Measurements from ENCODE around the gene XCR1. TPM values are rescaled to one million over a fixed set of nuclear protein-coding genes. Genes with fewer than 3 reads are reported as not detected.

XCR1 gene, protein sequence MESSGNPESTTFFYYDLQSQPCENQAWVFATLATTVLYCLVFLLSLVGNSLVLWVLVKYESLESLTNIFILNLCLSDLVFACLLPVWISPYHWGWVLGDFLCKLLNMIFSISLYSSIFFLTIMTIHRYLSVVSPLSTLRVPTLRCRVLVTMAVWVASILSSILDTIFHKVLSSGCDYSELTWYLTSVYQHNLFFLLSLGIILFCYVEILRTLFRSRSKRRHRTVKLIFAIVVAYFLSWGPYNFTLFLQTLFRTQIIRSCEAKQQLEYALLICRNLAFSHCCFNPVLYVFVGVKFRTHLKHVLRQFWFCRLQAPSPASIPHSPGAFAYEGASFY
- 0.27 and 0.40 TPM in 2 replicates for total RNA-seq
- polyA plus RNA-seq = 0.30 and 0.86 TPM in 2 replicates

DNA sequence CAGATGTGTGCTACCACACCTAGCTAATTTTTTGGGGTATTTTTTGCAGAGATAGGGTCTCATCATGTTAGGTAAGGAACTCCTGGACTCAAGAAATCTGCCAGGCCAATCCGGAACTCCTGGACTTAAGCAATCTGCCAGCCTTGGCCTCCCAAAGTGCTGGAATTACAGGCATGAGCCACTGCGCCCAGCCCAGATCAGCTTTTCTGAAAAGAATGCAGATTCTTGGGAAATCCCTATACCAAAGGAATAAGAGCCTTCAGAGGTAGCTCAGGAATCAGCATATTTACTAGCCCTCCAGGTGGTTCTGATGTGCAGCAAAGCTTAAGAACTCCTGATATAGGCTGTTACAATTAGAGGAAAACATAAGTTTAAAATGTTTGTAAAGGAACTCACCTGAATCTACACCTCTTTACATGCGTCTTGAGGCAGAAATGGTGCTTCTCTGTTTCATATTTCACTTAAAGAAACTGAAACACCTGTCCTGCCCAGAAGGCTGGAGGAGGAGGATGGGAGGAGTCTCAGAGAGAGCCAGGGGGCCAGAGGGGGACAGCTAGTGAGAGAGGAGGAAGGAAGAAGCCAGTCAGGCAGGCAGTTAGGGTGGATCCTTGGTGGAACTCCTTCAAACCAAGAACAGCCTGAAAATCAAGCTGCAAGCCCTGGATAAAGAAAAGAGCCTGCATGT, at the start of gene XCR1:
Gene XCR1 (minus strand): TSS at position 463 of the 685 bp plus-strand sequence. CDS start 5,536 bp downstream, outside the sequence.
- Histone ChIP-seq H3K9me3 (ENCODE audit: low read depth) (no peaks in the 10 kb centered on the region), H2AFZ (no peak within 1 kb of the TSS), H3K4me2 (no peak within 1 kb of the TSS), H3K36me3 (replicated peaks; ENCODE audit: insufficient read depth, low read depth) (no peaks in the 10 kb centered on the region), H3K4me3 (no peak within 1 kb of the TSS), H3K9me2 (replicated peaks; ENCODE audit: insufficient read depth) (no peaks in the 10 kb centered on the region), H3K27ac (peak within 1 kb of the TSS; percentile 14), H3K27me3 (no peaks in the 10 kb centered on the region), H4K20me1 (ENCODE audit: insufficient read depth, poor library complexity, severe bottlenecking) (no peaks in the 10 kb centered on the region), H3K79me2 (no peaks in the 10 kb centered on the region), H3K4me1 (ENCODE audit: insufficient read depth) (no peaks in the 10 kb centered on the region)
- TF ChIP-seq EZH2 (IDR thresholded peaks at IDR 0.05; ENCODE audit: borderline replicate concordance) (no peak), EZH2phosphoT487 (IDR thresholded peaks at IDR 0.05; ENCODE audit: low read depth, severe bottlenecking, unreplicated experiment) (no peak)
- TF ChIP-seq, protein P1, sequence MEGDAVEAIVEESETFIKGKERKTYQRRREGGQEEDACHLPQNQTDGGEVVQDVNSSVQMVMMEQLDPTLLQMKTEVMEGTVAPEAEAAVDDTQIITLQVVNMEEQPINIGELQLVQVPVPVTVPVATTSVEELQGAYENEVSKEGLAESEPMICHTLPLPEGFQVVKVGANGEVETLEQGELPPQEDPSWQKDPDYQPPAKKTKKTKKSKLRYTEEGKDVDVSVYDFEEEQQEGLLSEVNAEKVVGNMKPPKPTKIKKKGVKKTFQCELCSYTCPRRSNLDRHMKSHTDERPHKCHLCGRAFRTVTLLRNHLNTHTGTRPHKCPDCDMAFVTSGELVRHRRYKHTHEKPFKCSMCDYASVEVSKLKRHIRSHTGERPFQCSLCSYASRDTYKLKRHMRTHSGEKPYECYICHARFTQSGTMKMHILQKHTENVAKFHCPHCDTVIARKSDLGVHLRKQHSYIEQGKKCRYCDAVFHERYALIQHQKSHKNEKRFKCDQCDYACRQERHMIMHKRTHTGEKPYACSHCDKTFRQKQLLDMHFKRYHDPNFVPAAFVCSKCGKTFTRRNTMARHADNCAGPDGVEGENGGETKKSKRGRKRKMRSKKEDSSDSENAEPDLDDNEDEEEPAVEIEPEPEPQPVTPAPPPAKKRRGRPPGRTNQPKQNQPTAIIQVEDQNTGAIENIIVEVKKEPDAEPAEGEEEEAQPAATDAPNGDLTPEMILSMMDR (IDR thresholded peaks at IDR 0.05; ENCODE audit: poor library complexity) = no peak
- 94% methylated on average over 3 of the region's 3 CpGs for WGBS (ENCODE audit: low lambda C conversion rate, missing lambda C conversion rate)
- DNase-seq (ENCODE audit: low spot score) = no peak

DNA sequence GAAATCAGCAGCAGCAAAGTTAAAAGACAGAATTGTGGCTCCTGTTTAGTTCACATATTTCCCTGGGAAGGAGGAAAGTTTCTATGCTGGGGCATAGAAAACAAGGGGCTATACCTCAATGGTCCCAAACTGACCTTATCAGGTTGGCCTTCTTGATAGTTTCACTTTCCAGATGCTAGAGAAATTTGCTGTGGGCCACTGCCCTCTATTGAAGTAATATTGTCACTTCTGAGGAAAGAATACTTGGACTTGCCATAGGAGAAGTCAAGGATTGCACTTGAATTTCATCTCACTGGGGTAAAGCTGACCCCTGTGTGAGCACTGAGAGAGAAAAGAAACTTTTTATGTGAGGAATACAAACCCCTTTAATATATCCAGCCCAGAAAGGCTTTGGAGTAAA, 49.3 kb upstream of the XCR1 start:
- Histone ChIP-seq H3K4me2 (no peak overlapping the region), H2AFZ (no peak overlapping the region), H3K27ac (no peak overlapping the region), H3K36me3 (replicated peaks; ENCODE audit: insufficient read depth, low read depth) (no peaks in the 10 kb centered on the region), H3K4me1 (ENCODE audit: insufficient read depth) (peaks cover 7% of the 10 kb centered on the region), H4K20me1 (ENCODE audit: insufficient read depth, poor library complexity, severe bottlenecking) (no peaks in the 10 kb centered on the region), H3K79me2 (no peaks in the 10 kb centered on the region), H3K27me3 (no peaks in the 10 kb centered on the region), H3K4me3 (no peak overlapping the region), H3K9me3 (ENCODE audit: low read depth) (no peaks in the 10 kb centered on the region), H3K9me2 (replicated peaks; ENCODE audit: insufficient read depth) (no peaks in the 10 kb centered on the region)
- TF ChIP-seq EZH2phosphoT487 (IDR thresholded peaks at IDR 0.05; ENCODE audit: low read depth, severe bottlenecking, unreplicated experiment) = no peak
- TF ChIP-seq, protein P1 (IDR thresholded peaks at IDR 0.05; ENCODE audit: poor library complexity) = peak; percentile 15
- no peak for DNase-seq (ENCODE audit: low spot score)

DNA sequence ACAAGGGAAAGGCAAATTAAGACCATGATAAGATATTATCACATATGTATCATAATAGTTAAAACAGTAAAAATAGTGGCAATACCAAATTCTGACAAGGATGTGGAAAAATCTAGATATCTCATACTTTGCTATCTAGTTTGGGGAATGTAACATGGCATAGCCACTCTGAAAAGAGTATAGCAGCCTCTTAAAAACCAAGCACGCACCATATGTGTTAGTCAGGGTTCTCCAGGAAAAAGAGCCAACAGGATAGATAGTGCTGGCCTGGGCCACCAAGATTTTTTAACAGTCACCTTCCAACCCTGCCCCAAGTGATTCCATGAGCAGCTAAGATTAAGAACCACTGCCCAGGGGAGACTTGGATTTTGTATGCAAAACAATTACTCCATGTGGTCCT, 48.5 kb upstream of the XCR1 start:
- 100% methylated on average over 1 of the region's 1 CpG for WGBS (ENCODE audit: low lambda C conversion rate, missing lambda C conversion rate)
- TF ChIP-seq, protein P1 (IDR thresholded peaks at IDR 0.05; ENCODE audit: poor library complexity) = no peak
- TF ChIP-seq EZH2phosphoT487 (IDR thresholded peaks at IDR 0.05; ENCODE audit: low read depth, severe bottlenecking, unreplicated experiment) (no peak), EZH2 (IDR thresholded peaks at IDR 0.05; ENCODE audit: borderline replicate concordance) (no peak)
- Histone ChIP-seq H4K20me1 (ENCODE audit: insufficient read depth, poor library complexity, severe bottlenecking) (no peaks in the 10 kb centered on the region), H3K79me2 (no peaks in the 10 kb centered on the region), H3K9me3 (ENCODE audit: low read depth) (no peaks in the 10 kb centered on the region), H3K27me3 (no peaks in the 10 kb centered on the region), H3K4me1 (ENCODE audit: insufficient read depth) (peaks cover 7% of the 10 kb centered on the region), H3K4me2 (no peak overlapping the region), H3K36me3 (replicated peaks; ENCODE audit: insufficient read depth, low read depth) (no peaks in the 10 kb centered on the region), H3K9me2 (replicated peaks; ENCODE audit: insufficient read depth) (no peaks in the 10 kb centered on the region), H2AFZ (no peak overlapping the region), H3K27ac (no peak overlapping the region), H3K4me3 (no peak overlapping the region)
- no peak for DNase-seq (ENCODE audit: low spot score)
